CD4-positive, alpha-beta T cell treated with Interleukin-6 at 100 ng/mL for 8 hours (primary cell): ENCODE results near the gene COL6A1.

ENCODE experiments used
- DNase-seq: peaks from one replicate; pipeline ENCODE4 v3.0.0-alpha.2; 2020; ENCODE audit warnings: mixed read lengths, low spot score

COL6A1 gene

DNA sequence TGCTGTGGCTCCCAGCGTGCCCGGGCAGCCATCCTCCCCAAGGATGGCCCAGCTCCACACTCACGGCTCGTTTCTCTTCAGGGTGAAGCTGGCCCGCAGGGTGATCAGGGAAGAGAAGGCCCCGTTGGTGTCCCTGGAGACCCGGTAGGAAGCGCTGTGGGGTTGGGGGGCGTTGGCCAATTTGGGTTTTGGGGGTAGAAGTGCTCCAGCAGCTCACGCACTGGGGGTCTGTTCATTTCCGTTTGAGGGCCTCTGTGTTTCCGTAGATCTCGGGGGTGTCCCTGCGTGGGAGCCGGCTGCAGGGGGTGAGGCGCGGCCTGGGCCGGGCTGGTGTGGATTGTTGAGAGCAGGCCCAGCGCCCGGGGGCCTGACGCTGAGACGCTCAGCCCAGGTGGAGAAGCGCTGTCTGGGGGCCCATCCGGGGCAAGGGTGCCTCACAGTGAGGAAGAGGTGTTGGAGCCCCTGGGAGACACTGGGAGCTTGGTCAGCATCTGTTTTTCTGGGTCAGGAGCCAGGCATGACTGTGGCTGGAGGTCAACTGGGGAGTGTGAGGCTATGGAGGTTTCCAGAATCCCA lies 12.6 kb downstream of the COL6A1 start:
- no peak for DNase-seq

DNA sequence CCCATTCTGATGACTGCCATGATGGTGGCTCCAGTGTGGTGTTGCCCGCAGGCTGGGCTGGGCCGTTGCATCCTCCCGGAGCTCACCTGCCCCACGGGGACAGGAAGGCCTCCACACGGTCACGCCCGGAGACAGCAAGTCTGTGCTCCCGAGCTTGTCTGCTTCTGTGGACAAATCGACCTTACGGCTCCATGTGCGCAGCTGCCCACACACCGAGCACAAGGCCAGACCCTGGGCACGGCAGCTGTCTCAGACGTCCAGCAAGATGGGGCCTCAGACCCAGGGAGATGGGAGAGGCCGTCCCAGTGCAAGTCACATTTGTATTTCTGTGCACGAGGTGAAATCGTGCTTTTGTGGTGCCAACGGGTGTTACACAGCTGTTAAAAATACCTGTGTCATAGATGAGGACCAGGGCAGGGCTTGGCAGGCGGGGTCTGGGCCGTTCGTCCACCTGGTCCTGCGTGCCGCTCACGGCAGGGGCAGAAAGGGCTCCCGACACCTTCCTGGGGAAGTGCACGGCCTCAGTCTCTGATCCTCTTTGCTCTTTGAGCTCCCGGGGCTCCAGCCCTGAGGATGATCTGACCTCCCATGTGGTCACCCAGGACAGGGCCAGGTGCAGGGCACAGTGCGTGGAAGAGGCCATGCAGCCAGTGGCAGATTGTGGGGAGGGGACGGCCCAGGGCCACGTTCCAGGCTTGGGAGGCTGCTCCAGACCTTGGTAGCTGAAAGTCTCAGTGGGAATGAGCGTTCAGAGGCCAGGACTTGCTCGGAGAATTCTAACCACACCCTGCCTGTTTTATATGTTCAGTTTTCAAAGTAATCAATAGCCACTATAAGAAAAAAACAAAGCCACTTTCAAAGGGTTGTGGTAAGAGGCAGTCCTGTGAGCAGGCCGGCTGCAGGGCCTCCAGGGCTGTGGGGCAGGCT lies 13.5 kb downstream of the COL6A1 start:
- no peak for DNase-seq

DNA sequence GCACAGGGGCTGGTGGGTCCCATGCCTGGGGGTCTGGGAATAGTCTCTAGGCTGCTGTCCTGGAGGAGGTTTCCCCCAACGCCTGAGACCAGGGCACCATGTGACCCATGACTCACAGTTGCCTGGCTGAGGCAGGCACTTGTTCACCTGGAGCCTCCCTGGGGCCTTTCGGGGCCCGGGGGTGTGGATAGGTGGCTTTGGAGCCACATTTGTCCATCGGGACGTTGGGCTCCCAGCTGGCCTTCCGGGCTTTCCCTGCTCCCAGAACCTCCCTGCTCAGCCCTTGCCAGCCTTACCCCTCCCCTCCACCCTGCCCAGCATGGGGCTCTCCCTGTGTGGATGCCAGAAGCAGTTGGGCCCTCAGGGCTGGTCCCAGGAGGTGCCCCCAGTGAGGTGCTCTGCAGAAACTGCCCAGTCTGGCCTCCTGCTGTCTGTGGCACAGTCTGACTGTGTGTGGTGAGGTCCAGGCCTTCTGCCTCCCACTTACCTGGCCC lies 14.2 kb downstream of the COL6A1 start:
- DNase-seq: no peak

DNA sequence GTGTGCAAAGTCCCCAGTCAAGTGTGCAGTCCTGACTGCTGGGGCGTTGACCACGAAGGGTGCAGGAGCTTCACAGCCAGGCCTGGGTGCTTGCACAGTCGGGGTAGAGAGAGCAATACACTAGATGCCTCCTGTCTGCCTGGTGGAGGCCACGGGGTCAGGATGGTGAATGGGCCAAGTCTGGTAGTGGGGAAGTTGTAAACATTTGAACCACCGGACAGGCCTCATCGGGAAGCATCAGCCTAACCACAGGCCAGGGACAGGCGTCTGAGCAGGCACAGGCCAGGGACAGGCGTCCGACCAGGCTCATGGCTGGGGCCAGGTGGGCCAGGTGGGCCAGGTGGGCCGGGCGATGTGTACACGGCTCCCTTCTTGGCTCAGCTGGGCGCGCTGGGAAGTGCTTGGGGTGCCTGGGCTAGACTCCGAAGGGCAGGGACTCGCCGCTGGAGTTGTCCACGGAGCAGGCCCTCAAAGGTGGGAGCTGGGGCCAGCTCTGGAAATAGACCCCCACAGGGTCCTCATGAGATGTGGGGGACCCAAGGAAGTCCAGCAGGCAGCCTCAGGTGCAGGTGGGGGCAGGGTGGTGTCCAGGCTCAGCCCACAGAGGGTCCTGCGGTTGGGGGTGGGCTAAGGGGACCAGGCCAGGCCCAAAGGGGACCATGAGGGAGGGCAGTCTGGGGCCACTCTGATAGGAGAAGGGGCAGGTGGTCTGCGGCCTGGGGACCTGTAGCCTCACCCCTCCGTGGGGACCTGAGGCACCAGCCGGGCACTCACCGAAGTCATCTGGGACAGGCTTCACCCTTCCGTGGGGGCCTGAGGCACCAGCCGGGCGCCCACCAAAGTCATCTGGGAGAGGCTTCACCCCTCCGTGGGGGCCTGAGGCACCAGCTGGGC lies 15.0 kb downstream of the COL6A1 start:
- DNase-seq: no peak

DNA sequence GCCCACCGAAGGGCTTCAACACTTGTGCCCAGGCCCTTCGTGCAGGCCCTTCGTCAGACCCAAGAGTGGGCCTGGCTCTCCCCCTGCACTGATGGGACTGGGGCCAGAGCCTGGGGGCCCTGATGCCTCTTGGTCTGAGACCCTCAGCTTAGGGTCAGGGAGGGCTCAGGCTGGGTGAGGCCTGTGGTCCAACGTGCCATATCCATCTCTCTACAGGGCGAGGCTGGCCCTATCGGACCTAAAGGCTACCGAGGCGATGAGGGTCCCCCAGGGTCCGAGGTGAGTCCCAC lies 15.6 kb downstream of the COL6A1 start:
- no peak for DNase-seq

DNA sequence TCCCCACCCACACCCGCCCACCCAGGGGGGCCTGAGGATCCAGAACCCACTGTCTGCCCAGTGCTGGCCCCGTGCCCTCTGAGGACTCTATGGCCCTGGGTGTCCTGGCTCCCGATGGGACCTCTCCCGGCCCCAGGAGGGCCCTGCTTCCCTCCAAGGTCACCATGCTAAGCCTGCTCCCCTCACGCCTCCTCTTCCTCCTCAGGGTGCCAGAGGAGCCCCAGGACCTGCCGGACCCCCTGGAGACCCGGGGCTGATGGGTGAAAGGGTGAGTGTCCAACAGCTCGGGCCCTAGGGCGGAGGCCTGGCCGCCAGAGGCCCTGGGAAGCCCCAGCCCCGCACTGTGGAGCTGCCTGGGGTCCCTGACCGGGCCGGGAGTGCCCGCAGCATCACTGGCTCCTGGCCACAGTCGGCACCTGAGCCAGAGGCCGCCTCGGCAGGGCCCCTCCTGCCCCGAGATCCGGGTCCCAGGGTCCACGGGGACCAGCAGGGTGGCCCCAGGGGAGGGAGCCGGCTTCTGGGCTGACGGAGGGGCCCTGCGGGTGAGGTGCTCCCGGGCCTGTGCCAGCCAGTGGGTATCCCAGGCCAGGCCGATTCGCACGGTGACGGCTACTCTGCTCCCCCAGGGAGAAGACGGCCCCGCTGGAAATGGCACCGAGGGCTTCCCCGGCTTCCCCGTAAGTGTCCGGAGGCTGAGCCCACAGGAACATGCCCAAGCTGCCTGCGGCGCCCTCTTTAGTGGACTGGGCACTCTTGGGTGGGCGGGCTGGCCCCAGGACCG lies 16.1 kb downstream of the COL6A1 start:
- no peak for DNase-seq

DNA sequence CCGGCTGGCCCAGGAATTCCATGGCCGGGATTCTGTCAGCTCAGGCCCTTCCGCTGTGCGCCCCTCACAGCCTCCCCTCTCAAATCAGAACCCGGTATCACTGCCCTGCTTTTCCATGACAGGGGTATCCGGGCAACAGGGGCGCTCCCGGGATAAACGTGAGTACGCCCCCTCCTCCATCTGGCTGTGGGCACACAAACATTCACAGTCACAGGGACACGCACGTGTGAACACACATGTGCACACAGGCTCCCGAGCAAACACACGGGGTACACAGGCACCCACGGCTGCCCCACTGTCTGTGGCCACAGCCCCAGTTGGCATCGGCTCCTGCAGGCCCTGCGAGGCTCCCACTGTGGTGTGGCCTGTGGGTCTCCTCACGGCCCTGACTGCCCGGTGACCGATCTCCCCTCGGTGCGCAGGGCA lies 16.7 kb downstream of the COL6A1 start:
- DNase-seq: no peak

DNA sequence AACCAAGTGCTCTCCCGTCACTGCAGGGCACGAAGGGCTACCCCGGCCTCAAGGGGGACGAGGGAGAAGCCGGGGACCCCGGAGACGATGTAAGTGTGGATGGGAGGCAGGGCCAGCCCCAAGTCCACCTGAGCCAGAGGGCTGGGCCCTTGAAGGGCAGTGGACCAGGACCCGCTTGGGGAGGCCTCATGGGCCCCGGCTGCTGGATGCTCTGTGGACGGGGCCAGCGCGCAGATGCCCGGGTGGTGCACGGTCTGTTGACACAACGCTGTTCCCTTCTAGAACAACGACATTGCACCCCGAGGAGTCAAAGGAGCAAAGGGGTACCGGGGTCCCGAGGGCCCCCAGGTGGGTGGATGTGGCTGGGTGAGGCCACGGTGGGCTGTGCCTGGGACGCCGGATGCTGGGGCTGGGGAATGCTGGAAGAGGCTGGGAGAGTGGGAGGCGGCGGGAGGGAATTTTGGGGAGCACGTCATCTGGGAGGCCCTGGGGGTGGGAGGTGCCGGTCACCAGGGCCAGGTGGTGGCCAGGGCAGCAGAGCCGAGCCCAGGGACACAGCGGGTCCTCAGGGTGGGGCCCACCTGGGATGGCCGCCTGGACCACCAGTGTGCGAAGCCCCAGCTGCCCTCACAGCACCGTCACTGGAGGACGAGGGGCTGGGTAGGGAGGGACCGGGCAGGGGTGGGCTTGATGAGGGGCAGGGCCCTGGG lies 17.5 kb downstream of the COL6A1 start:
- DNase-seq: no peak

DNA sequence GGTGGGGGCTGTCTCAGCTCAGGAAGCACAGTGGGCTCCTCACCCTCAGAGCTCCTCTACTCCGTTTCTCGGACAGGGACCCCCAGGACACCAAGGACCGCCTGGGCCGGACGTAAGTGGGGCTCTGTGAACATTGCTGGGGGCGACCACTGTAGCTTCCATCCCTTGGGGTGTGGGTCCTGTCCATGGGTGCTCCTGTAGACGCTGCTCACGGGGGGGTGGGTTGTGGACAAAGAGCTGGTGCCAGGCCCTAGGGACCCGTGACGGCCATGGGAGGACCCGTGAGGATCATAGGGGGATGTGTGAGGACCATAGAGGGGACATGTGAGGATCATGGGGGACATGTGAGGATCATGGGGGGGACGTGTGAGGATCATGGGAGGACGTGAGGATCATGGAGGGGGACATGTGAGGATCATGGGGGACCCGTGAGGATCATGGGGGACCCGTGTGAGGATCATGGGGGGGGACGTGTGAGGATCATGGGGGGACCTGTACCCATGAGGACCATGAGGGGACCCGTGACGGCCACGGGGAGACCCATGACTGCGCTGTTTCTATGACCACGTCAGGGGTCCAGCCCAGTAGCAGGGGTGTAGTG lies 18.1 kb downstream of the COL6A1 start:
- no peak for DNase-seq

DNA sequence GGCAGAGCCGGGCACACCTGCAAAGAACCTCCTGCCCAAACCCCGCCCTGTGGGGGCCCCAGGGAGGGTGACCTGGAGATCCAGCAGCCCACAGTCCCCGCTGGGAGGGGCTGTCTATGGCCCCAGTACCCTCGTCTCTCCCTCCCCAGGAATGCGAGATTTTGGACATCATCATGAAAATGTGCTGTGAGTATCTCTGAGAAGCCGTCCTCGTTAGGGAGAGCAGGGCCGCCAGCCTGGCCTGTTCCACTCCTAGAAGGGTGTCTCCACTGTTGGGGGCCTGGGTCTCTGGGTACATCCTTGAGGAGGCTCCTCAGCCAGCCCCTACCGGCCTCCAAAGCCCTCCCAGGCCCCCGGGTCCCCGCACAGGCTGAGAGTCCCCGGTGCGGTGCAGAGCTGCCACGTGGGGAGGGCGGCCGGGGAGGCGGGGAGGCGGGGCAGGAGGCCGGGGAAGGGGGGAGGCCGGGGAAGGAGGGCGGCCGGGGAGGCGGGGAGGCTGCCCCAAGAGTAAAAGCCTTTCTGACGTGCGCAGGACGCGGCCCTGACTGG lies 18.7 kb downstream of the COL6A1 start:
- no peak for DNase-seq

DNA sequence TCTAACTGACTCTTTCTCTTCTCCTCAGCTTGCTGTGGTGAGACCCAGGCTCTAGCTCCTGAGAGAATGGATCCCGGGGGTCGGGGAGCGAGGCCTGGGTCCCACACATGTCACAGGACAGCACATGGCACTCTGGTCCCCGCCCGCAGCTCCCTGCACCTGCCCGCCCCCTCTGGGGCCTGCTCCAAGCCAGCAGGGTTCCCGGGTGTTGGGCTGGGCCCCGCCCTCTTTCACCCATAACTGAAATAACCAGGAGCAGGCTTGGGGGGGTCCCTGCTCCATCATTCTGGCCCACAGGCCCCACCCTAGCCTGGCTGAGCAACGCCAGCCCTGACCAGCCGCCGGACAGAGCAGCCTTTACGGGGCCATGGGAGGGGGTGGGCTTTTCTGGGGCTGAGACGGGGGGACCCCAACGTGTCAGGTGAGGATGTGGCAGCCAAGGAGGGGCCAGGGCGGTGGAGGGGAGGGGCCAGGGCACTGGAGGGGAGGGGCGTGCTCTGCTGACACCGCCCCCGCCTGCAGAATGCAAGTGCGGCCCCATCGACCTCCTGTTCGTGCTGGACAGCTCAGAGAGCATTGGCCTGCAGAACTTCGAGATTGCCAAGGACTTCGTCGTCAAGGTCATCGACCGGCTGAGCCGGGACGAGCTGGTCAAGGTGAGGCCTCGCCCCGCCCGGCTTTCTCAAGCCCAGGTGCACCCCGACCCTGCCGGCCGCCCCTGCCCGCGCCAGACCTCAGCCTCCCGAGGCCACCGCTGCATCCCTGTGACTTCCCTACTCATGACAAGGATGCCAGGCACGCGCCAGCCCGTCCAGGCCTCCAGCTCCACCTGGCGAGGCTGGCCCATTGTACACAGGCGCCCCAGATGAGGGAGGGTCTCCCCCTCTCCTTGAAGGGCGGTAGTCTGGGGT lies 19.4 kb downstream of the COL6A1 start:
- DNase-seq: no peak

DNA sequence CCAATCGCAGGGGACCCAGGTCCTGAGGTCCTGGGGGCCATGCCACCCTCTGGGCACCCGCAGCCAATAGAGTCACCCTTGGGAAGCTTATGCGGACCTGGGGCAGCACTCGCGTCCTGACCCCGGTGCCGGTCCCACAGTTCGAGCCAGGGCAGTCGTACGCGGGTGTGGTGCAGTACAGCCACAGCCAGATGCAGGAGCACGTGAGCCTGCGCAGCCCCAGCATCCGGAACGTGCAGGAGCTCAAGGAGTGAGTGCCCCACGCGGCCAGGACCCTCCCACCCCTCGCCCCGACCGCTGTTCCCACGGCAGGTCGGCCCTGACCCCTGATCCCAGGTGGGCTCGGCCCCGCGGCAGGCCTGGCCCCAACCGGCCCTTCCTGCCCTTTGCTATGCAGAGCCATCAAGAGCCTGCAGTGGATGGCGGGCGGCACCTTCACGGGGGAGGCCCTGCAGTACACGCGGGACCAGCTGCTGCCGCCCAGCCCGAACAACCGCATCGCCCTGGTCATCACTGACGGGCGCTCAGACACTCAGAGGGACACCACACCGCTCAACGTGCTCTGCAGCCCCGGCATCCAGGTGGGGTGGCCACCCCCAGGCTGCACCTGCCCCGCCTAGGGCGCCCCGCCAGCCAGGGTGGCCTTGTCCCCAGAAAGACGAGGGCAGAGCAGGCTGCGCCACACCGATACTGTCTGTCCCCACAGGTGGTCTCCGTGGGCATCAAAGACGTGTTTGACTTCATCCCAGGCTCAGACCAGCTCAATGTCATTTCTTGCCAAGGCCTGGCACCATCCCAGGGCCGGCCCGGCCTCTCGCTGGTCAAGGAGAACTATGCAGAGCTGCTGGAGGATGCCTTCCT lies 20.5 kb downstream of the COL6A1 start:
- no peak for DNase-seq

DNA sequence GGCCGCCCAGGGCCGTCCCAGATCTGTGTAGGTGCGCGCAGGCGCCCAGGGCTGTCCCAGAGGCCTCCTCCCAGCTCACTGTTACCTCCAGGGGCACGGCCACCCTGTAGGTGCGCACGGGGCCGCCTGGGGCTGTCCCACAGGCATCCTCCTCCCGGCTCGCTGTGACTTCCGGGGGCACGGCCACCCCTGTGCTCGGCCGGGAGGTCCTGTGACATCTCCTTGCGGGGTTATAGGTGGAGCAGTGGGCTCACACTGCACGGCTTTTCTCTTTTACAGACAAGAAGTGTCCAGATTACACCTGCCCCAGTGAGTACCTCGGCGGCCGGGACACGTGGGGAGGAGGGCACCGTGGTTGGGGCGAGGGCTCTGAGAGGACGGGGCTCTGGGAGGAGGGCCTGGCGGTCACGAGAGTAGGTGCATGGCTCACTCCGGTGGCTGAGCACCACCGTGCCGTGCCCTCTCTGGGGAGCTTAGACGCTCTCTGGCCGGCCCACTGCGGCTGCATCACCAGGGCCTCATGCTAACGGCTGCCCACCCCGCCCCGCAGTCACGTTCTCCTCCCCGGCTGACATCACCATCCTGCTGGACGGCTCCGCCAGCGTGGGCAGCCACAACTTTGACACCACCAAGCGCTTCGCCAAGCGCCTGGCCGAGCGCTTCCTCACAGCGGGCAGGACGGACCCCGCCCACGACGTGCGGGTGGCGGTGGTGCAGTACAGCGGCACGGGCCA lies 21.4 kb downstream of the COL6A1 start:
- DNase-seq: no peak

DNA sequence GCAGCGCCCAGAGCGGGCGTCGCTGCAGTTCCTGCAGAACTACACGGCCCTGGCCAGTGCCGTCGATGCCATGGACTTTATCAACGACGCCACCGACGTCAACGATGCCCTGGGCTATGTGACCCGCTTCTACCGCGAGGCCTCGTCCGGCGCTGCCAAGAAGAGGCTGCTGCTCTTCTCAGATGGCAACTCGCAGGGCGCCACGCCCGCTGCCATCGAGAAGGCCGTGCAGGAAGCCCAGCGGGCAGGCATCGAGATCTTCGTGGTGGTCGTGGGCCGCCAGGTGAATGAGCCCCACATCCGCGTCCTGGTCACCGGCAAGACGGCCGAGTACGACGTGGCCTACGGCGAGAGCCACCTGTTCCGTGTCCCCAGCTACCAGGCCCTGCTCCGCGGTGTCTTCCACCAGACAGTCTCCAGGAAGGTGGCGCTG lies 22.0 kb downstream of the COL6A1 start:
- no peak for DNase-seq

DNA sequence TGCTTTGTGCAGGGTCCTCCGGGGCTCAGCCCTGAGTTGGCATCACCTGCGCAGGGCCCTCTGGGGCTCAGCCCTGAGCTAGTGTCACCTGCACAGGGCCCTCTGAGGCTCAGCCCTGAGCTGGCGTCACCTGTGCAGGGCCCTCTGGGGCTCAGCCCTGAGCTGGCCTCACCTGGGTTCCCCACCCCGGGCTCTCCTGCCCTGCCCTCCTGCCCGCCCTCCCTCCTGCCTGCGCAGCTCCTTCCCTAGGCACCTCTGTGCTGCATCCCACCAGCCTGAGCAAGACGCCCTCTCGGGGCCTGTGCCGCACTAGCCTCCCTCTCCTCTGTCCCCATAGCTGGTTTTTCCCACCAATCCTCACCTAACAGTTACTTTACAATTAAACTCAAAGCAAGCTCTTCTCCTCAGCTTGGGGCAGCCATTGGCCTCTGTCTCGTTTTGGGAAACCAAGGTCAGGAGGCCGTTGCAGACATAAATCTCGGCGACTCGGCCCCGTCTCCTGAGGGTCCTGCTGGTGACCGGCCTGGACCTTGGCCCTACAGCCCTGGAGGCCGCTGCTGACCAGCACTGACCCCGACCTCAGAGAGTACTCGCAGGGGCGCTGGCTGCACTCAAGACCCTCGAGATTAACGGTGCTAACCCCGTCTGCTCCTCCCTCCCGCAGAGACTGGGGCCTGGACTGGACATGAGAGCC lies 22.7 kb downstream of the COL6A1 start:
- DNase-seq: no peak

DNA sequence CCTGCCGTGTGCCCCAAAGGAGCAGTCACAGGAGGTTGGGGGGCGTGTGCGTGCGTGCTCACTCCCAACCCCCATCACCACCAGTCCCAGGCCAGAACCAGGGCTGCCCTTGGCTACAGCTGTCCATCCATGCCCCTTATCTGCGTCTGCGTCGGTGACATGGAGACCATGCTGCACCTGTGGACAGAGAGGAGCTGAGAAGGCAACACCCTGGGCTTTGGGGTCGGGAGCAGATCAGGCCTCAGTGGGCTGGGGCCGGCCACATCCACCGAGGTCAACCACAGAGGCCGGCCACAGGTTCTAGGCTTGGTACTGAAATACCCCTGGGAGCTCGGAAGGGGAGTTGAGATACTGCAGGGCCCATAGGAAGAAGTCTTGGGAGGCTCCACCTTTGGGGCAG lies 23.5 kb downstream of the COL6A1 start:
- DNase-seq: no peak

DNA sequence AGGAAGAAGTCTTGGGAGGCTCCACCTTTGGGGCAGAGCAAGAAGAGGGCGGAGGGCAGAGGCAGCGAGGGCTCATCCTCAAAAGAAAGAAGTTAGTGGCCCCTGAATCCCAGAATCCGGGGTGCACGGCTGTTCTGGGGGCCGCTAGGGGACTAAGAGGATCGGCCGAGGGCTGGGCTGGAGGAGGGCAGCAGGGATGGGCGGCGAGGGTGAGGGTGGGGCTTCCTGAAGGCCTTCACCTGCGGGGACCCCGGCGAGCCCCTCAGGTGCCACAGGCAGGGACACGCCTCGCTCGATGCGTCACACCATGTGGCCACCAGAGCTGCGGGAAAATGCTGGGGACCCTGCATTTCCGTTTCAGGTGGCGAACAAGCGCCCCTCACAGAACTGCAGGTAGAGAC lies 23.9 kb downstream of the COL6A1 start:
- DNase-seq: no peak
